Hepatocyte (in vitro differentiated cells): ENCODE results near the gene PTPMT1. TPM values are rescaled to one million over a fixed set of nuclear protein-coding genes. Genes with fewer than 3 reads are reported as not detected.

Source experiments
- DNase-seq: peaks from one replicate; pipeline ENCODE4 v3.0.0-alpha.2; 2016; ENCODE audit warnings: low spot score
- H2AFZ ChIP-seq: fragments of 200-600 bp; sonication (generic); 2 replicates; pipeline ENCODE4 v1.6.0; 2016; ENCODE audit warnings: antibody characterized with exemption, mild to moderate bottlenecking
- H3K27ac ChIP-seq: fragments of 200-600 bp; sonication (generic); 2 replicates; pipeline ENCODE4 v1.5.1; 2016; ENCODE audit warnings: mild to moderate bottlenecking
- H3K27me3 ChIP-seq: fragments of 200-600 bp; sonication (generic); 2 replicates; pipeline ENCODE4 v1.6.1; 2016
- H3K36me3 ChIP-seq: fragments of 200-600 bp; sonication (generic); replicated peaks from 2 replicates; pipeline ENCODE4 v1.5.1; 2016; ENCODE audit warnings: low read depth; ENCODE audit not compliant: insufficient read depth
- H3K4me1 ChIP-seq: fragments of 200-600 bp; sonication (generic); 2 replicates; pipeline ENCODE4 v1.5.1; 2016; ENCODE audit warnings: mild to moderate bottlenecking, moderate library complexity; ENCODE audit not compliant: insufficient read depth
- H3K4me2 ChIP-seq: fragments of 200-600 bp; sonication (generic); 2 replicates; pipeline ENCODE4 v1.6.0; 2016
- H3K4me3 ChIP-seq: fragments of 200-600 bp; sonication (generic); 2 replicates; pipeline ENCODE4 v1.5.1; 2016; ENCODE audit warnings: mild to moderate bottlenecking
- H3K79me2 ChIP-seq: fragments of 200-600 bp; sonication (generic); 2 replicates; pipeline ENCODE4 v1.6.0; 2017; ENCODE audit warnings: mild to moderate bottlenecking
- H3K9me2 ChIP-seq: fragments of 200-600 bp; sonication (generic); replicated peaks from 2 replicates; pipeline ENCODE4 v1.6.0; 2017; ENCODE audit warnings: mild to moderate bottlenecking; ENCODE audit not compliant: insufficient read depth
- H3K9me3 ChIP-seq: fragments of 200-600 bp; sonication (generic); 2 replicates; pipeline ENCODE4 v1.5.1; 2016; ENCODE audit warnings: low read depth, mild to moderate bottlenecking
- H4K20me1 ChIP-seq: fragments of 200-600 bp; sonication (generic); 2 replicates; pipeline ENCODE4 v1.6.0; 2016; ENCODE audit warnings: mild to moderate bottlenecking; ENCODE audit not compliant: insufficient read depth, poor library complexity, severe bottlenecking
- EZH2 ChIP-seq: fragments of 200-600 bp; sonication (generic); IDR thresholded peaks from 2 replicates; pipeline ENCODE4 v1.6.1; 2016; ENCODE audit warnings: antibody characterized with exemption, mild to moderate bottlenecking, borderline replicate concordance
- EZH2phosphoT487 ChIP-seq: fragments of 200-600 bp; sonication (generic); IDR thresholded peaks from one replicate; pipeline ENCODE4 v1.6.1; 2018; ENCODE audit warnings: antibody characterized with exemption, mild to moderate bottlenecking, low read depth, moderate library complexity; ENCODE audit not compliant: unreplicated experiment, severe bottlenecking
- WGBS: methylation state at CpG from one replicate; pipeline ENCODE4 v1.1.6; 2016; ENCODE audit warnings: low lambda C conversion rate; ENCODE audit errors: missing lambda C conversion rate; 5-methylcytosine and 5-hydroxymethylcytosine counted together
- polyA plus RNA-seq: library from polyadenylated mRNA; unstranded; fragments of >200 nt; fragmentation: Nextera tagmentation; extraction: Ambion mirVana; gene quantifications from 2 replicates; pipeline ENCODE4 v1.2.1, GENCODE V29; 2016
- total RNA-seq: library from RNA; depleted of rRNA; stranded (reverse); fragments of >200 nt; gene quantifications from 2 replicates; pipeline ENCODE4 v1.2.3, GENCODE V29; 2014
- TF ChIP-seq, protein P1 (sequence below): fragments of 200-600 bp; sonication (generic); IDR thresholded peaks from 2 replicates; pipeline ENCODE4 v1.5.1; 2016; ENCODE audit warnings: antibody characterized with exemption, mild to moderate bottlenecking; ENCODE audit not compliant: poor library complexity

Gene PTPMT1
- total and polyA plus RNA-seq, 2 experiments from 2014 or later = 108 to 112 TPM

GRCh38 chr11:47592251-47592650 lies 26.9 kb downstream of the PTPMT1 start:
- no peak overlapping the region for H2AFZ ChIP-seq
- no peak overlapping the region for H3K4me2 ChIP-seq
- H3K79me2 ChIP-seq = no peaks in the 10 kb centered on the region
- no peaks in the 10 kb centered on the region for H3K36me3 ChIP-seq
- no peaks in the 10 kb centered on the region for H3K9me2 ChIP-seq
- H3K4me1 ChIP-seq = no peaks in the 10 kb centered on the region
- no peaks in the 10 kb centered on the region for H3K9me3 ChIP-seq
- H3K4me3 ChIP-seq = no peak overlapping the region
- H4K20me1 ChIP-seq = no peaks in the 10 kb centered on the region
- H3K27me3 ChIP-seq = peaks cover 44% of the 10 kb centered on the region
- H3K27ac ChIP-seq = no peak overlapping the region
- TF ChIP-seq EZH2phosphoT487 (no peak), EZH2 (no peak)
- TF ChIP-seq, protein P1, sequence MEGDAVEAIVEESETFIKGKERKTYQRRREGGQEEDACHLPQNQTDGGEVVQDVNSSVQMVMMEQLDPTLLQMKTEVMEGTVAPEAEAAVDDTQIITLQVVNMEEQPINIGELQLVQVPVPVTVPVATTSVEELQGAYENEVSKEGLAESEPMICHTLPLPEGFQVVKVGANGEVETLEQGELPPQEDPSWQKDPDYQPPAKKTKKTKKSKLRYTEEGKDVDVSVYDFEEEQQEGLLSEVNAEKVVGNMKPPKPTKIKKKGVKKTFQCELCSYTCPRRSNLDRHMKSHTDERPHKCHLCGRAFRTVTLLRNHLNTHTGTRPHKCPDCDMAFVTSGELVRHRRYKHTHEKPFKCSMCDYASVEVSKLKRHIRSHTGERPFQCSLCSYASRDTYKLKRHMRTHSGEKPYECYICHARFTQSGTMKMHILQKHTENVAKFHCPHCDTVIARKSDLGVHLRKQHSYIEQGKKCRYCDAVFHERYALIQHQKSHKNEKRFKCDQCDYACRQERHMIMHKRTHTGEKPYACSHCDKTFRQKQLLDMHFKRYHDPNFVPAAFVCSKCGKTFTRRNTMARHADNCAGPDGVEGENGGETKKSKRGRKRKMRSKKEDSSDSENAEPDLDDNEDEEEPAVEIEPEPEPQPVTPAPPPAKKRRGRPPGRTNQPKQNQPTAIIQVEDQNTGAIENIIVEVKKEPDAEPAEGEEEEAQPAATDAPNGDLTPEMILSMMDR = no peak
- 72% methylated on average over 4 of the region's 4 CpGs for whole genome bisulfite sequencing
- DNase-seq = no peak

DNA sequence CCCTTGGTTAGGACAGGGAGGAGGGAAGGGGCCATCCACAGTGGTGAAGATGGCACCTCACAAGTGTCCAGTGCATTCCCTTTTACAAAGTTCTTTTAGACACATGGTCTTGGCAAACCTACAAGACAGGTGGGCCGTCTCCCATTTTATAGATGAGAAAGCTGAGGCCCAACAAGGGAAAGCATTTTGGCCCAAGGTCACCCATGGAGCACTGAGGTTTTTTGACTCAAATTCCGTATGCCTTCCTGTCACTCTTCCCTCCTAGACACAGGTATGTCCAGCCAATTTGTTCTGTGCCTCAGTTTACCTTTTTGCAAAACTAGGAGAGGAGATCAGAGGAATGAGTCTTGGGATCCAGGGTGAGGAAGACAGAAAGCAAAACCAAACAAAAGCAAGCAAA lies 27.6 kb downstream of the PTPMT1 start:
- Histone ChIP-seq H3K4me2 (no peak overlapping the region), H3K9me2 (no peaks in the 10 kb centered on the region), H3K27ac (no peak overlapping the region), H2AFZ (no peak overlapping the region), H3K79me2 (no peaks in the 10 kb centered on the region), H3K9me3 (no peaks in the 10 kb centered on the region), H4K20me1 (no peaks in the 10 kb centered on the region), H3K36me3 (no peaks in the 10 kb centered on the region), H3K4me3 (no peak overlapping the region), H3K27me3 (peaks cover 44% of the 10 kb centered on the region), H3K4me1 (no peaks in the 10 kb centered on the region)
- TF ChIP-seq EZH2 = no peak
- TF ChIP-seq, protein P1 = no peak
- TF ChIP-seq EZH2phosphoT487 = no peak
- 78% methylated on average over 2 of the region's 2 CpGs for WGBS
- DNase-seq = no peak

DNA sequence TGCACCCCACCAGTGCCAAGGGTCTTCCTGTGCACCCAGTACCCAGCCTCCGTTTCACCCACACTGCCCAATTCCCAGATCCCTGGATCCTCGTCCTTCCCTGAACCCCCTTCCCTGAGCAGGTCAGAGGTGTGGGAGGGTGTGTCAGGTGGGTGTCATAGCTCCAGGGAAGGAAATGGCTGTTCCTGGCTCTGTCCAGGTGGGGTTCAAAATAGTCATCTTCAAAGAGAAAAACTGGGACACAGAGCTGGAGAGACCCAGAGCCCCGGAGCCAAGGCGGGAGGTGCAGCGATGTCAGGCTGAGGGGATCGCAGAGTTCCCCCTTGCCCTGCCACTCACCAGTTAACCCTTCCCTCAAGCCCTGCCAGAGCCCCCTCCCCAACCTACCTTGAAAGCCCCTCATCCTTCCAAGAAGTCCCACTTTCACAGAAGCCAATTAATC lies 28.1 kb downstream of the PTPMT1 start:
- Histone ChIP-seq H3K36me3 (no peaks in the 10 kb centered on the region), H3K4me3 (peak overlapping the region; percentile 41), H4K20me1 (no peaks in the 10 kb centered on the region), H3K4me1 (no peaks in the 10 kb centered on the region), H3K4me2 (peak overlapping the region; percentile 90), H3K79me2 (no peaks in the 10 kb centered on the region), H3K9me2 (no peaks in the 10 kb centered on the region), H3K27ac (no peak overlapping the region), H2AFZ (no peak overlapping the region), H3K9me3 (no peaks in the 10 kb centered on the region), H3K27me3 (peaks cover 44% of the 10 kb centered on the region)
- 11% methylated on average over 6 of the region's 6 CpGs for WGBS
- TF ChIP-seq, protein P1 = no peak
- peak; percentile 45 for TF ChIP-seq EZH2
- DNase-seq = no peak
